Breast epithelium (tissue), 3 donors: ENCODE measurements around the gene MYBPC3.

Source experiments
- CTCF ChIP-seq, 3 donors: fragments of 450-650 bp; IDR thresholded peaks; one replicate each; pipeline ENCODE4 v1.5.1; 2016 to 2017; ENCODE audit warnings: antibody characterized with exemption in 3 of 3, mild to moderate bottlenecking in 3 of 3, moderate library complexity in 3 of 3
- POLR2AphosphoS5 ChIP-seq, 3 donors: sonication (generic); formaldehyde crosslinking; IDR thresholded peaks; one replicate each; pipeline ENCODE4 v1.6.1; 2017; ENCODE audit warnings: antibody characterized with exemption in 3 of 3

GRCh38 chr11:47318166-47318565 is 34.3 kb downstream of the MYBPC3 start:
- TF ChIP-seq CTCF (IDR thresholded peaks at IDR 0.05) (no peak), POLR2AphosphoS5 (IDR thresholded peaks at IDR 0.05) (no peak)
